Stromal cell of bone marrow (primary cell): ENCODE data around the gene ZMYND10.

Experiments
- DNase-seq: peaks from one replicate; pipeline ENCODE4 v3.0.0-alpha.2; 2012; ENCODE audit warnings: low read depth

Gene ZMYND10

GRCh38 chr3:50370594-50370993 lies 25.1 kb upstream of the ZMYND10 start:
- DNase-seq, result no peak

GRCh38 chr3:50369012-50369670 lies 23.6 kb upstream of the ZMYND10 start:
- DNase-seq, result no peak

GRCh38 chr3:50365842-50366220 lies 20.3 kb upstream of the ZMYND10 start:
- DNase-seq, result no peak

GRCh38 chr3:50365080-50365841 lies 19.7 kb upstream of the ZMYND10 start:
- DNase-seq, result peak; percentile 25

- DNase-seq, result no peak
Observed at GRCh38 chr3:50364573-50365079, 19.1 kb upstream of the ZMYND10 start.

GRCh38 chr3:50359760-50360110 lies 14.2 kb upstream of the ZMYND10 start:
- DNase-seq, result no peak

- DNase-seq, result peak; percentile 99
Observed at GRCh38 chr3:50358911-50359759, 13.6 kb upstream of the ZMYND10 start, which contains the start of gene TMEM115. TMEM115 (minus strand) TSS chr3:50359521; CDS start chr3:50359063, 458 bp downstream.

GRCh38 chr3:50358355-50358910 lies 12.9 kb upstream of the ZMYND10 start:
- DNase-seq, result no peak

- DNase-seq, result no peak
Observed at GRCh38 chr3:50357481-50357880, 11.9 kb upstream of the ZMYND10 start.

- no peak for DNase-seq
Observed at GRCh38 chr3:50356553-50356952, 11.0 kb upstream of the ZMYND10 start.

- no peak for DNase-seq
Observed at GRCh38 chr3:50355829-50356552, 10.5 kb upstream of the ZMYND10 start.

- no peak for DNase-seq
Observed at GRCh38 chr3:50354850-50355249, 9.3 kb upstream of the ZMYND10 start.

- DNase-seq, result no peak
Observed at GRCh38 chr3:50354186-50354764, 8.7 kb upstream of the ZMYND10 start.

GRCh38 chr3:50353245-50354004 lies 7.9 kb upstream of the ZMYND10 start:
- DNase-seq, result no peak

- no peak for DNase-seq
Observed at GRCh38 chr3:50352781-50353180, 7.2 kb upstream of the ZMYND10 start.

- DNase-seq, result no peak
Observed at GRCh38 chr3:50351323-50351697, 5.8 kb upstream of the ZMYND10 start.

GRCh38 chr3:50350527-50351322 lies 5.2 kb upstream of the ZMYND10 start, which contains the start of the genes CYB561D2 and NPRL2:
CYB561D2 (plus strand) TSS chr3:50350862; CDS start chr3:50351434, 572 bp downstream.
NPRL2 (minus strand) TSS chr3:50350775; CDS start chr3:50350652, 123 bp downstream.
- peak; percentile 87 for DNase-seq

GRCh38 chr3:50350213-50350526 lies 4.6 kb upstream of the ZMYND10 start:
- DNase-seq, result no peak

- no peak for DNase-seq
Observed at GRCh38 chr3:50347187-50347813, 1.8 kb upstream of the ZMYND10 start.
